A549 (cell line): ENCODE results near the gene UBTD1.

Experiments used
- EP300 ChIP-seq, 2 experiments: fragments of >200 bp; sonication (Bioruptor Twin); formaldehyde crosslinking; IDR thresholded peaks; 2 replicates in 1 of 2; 3 replicates in 1 of 2; pipeline ENCODE4 v1.6.1; 2016 to 2017
- MAX ChIP-seq: IDR thresholded peaks from 2 replicates; pipeline ENCODE4 v1.6.1; 2012
- POLR2AphosphoS2 ChIP-seq: conservative IDR thresholded peaks from 2 replicates; pipeline ENCODE4 v1.6.1; 2012; ENCODE audit warnings: low read length, improper control_type of control experiment, inconsistent platforms
- RAD21 ChIP-seq, 2 experiments: fragments of >200 bp in 1 of 2; sonication (Bioruptor Twin) in 1 of 2; formaldehyde crosslinking in 1 of 2; IDR thresholded peaks in 1 of 2; conservative IDR thresholded peaks in 1 of 2; 2 replicates in 1 of 2; 3 replicates in 1 of 2; pipeline ENCODE4 v1.6.1; 2012 to 2018; ENCODE audit warnings: inconsistent platforms in 1 of 2
- ZC3H11A ChIP-seq: fragments of 450-650 bp; IDR thresholded peaks from 2 replicates; pipeline ENCODE4 v1.6.1; 2014; ENCODE audit warnings: antibody characterized with exemption, mild to moderate bottlenecking
- TF ChIP-seq, protein P1 (sequence below): fragments of >200 bp; sonication (Bioruptor Twin); formaldehyde crosslinking; IDR thresholded peaks from 3 replicates; pipeline ENCODE4 v1.5.1; 2016
- TF ChIP-seq, protein P2 (sequence below): fragments of 200-600 bp; sonication (generic); IDR thresholded peaks from 2 replicates; pipeline ENCODE4 v1.6.1; 2016; ENCODE audit warnings: antibody characterized with exemption, mild to moderate bottlenecking, moderate library complexity
- TF ChIP-seq, protein P3 (sequence below): IDR thresholded peaks from 2 replicates; pipeline ENCODE4 v1.6.1; 2012

- TF ChIP-seq POLR2AphosphoS2 (no peak), ZC3H11A (no peak), MAX (no peak), RAD21 (conservative IDR thresholded peaks at IDR 0.05 in 1 of 2, IDR thresholded peaks at IDR 0.05 in 1 of 2) (no peak), EP300 (IDR thresholded peaks at IDR 0.05) (no peak)
- TF ChIP-seq, protein P1, sequence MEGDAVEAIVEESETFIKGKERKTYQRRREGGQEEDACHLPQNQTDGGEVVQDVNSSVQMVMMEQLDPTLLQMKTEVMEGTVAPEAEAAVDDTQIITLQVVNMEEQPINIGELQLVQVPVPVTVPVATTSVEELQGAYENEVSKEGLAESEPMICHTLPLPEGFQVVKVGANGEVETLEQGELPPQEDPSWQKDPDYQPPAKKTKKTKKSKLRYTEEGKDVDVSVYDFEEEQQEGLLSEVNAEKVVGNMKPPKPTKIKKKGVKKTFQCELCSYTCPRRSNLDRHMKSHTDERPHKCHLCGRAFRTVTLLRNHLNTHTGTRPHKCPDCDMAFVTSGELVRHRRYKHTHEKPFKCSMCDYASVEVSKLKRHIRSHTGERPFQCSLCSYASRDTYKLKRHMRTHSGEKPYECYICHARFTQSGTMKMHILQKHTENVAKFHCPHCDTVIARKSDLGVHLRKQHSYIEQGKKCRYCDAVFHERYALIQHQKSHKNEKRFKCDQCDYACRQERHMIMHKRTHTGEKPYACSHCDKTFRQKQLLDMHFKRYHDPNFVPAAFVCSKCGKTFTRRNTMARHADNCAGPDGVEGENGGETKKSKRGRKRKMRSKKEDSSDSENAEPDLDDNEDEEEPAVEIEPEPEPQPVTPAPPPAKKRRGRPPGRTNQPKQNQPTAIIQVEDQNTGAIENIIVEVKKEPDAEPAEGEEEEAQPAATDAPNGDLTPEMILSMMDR, result no peak
- TF ChIP-seq, protein P2, sequence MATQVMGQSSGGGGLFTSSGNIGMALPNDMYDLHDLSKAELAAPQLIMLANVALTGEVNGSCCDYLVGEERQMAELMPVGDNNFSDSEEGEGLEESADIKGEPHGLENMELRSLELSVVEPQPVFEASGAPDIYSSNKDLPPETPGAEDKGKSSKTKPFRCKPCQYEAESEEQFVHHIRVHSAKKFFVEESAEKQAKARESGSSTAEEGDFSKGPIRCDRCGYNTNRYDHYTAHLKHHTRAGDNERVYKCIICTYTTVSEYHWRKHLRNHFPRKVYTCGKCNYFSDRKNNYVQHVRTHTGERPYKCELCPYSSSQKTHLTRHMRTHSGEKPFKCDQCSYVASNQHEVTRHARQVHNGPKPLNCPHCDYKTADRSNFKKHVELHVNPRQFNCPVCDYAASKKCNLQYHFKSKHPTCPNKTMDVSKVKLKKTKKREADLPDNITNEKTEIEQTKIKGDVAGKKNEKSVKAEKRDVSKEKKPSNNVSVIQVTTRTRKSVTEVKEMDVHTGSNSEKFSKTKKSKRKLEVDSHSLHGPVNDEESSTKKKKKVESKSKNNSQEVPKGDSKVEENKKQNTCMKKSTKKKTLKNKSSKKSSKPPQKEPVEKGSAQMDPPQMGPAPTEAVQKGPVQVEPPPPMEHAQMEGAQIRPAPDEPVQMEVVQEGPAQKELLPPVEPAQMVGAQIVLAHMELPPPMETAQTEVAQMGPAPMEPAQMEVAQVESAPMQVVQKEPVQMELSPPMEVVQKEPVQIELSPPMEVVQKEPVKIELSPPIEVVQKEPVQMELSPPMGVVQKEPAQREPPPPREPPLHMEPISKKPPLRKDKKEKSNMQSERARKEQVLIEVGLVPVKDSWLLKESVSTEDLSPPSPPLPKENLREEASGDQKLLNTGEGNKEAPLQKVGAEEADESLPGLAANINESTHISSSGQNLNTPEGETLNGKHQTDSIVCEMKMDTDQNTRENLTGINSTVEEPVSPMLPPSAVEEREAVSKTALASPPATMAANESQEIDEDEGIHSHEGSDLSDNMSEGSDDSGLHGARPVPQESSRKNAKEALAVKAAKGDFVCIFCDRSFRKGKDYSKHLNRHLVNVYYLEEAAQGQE, result no peak
- TF ChIP-seq, protein P3, sequence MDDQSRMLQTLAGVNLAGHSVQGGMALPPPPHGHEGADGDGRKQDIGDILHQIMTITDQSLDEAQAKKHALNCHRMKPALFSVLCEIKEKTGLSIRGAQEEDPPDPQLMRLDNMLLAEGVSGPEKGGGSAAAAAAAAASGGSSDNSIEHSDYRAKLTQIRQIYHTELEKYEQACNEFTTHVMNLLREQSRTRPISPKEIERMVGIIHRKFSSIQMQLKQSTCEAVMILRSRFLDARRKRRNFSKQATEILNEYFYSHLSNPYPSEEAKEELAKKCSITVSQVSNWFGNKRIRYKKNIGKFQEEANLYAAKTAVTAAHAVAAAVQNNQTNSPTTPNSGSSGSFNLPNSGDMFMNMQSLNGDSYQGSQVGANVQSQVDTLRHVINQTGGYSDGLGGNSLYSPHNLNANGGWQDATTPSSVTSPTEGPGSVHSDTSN, result no peak
These were observed 74.3 kb downstream of the UBTD1 start for GRCh38 chr10:97573021-97573420.
